ENCODE results near the gene ANKRD24. TPM values are rescaled to one million over a fixed set of nuclear protein-coding genes. Genes with fewer than 3 reads are reported as not detected.
"Not testable (repeated sequence)": the region's sequence is repeated elsewhere in the genome, so short reads cannot be mapped to it uniquely, and the experiment has no call there.

ANKRD24 gene
- polyA plus RNA-seq: under 1 TPM in 1 of 3 donors, not detected in 2; 0.24 TPM

DNA sequence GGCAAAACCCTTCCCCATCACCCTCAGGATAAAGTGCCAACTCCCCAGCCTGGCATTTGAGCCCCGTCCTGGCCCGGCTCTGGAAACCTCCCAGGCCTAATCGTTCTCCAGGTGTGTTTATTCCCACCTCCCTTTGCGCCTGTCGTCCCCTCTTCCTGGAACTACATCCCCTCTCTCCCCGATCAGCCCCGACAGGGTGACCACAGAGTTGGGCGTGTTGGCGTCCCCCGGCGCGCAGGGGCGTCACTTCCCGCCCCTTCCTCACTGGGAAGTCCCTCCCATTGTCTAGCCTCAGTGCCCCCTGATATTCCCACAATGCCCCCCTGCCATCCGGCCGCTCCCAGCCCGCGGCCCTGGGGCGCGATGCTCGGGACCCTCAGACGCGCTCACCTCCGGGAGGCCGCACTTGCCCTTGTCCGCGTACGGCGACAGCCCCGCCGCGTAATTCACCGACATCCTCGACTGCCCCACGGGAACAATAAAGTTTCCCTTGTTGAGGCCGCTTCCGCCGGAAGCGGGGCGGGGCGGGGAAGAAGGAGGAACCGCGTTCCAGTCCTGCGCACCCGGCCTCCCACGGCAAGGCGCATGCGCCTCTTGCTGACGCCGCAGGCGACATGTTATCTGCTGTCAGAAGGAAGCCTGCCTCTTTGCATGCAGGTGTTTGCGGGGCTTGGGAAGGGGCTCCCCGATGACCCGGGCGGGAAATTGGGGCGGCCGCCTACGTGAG is at the start of gene ANKRD24, which contains the start of gene SIRT6:
TSS of gene ANKRD24 (plus strand) at position 606 of the 727 bp plus-strand sequence. CDS start 3,737 bp downstream, outside the sequence.
TSS of gene SIRT6 (minus strand) at position 480 of the 727 bp plus-strand sequence. CDS start at position 456, 24 bp downstream.
- peaks cover 9 to 12% (median 10%) of the 10 kb centered on the region in 3 donors for H3K27me3 Mint-ChIP-seq (ENCODE audit: low read depth in 3 of 3)
- DNase-seq: peak; percentile 94 to 96 (median 95)
- no peaks in the 10 kb centered on the region for H3K9me3 Mint-ChIP-seq
- peak within 1 kb of the TSS; percentile 95 to 97 (median 96) for H3K4me3 Mint-ChIP-seq
- peak within 1 kb of the TSS; percentile 90 to 97 (median 94) for H3K27ac Mint-ChIP-seq
- H3K4me1 Mint-ChIP-seq: peaks cover 28 to 33% of the 10 kb centered on the region in 2 donors
- H3K36me3 Mint-ChIP-seq: peaks cover 0 to 8% (median 5%) of the 10 kb centered on the region in 3 donors

DNA sequence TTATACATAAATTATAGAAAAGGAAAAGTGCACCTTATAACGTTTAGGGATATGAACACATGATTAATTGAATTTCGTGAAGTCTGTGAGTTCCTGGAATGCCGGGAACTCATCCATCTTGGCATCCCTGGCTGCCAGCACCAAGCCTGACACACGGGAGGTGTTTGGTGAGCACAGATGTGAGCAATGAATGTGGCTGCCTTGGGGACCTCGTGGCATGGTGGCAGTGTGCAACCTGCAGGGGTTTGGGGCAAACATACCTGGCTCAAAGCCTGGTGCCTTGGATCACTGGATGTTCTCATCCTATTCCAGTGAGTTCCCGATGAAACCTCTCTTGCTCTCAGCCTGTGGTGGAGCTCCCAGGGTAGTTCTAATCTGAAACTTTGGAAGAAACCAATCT is 48.1 kb upstream of the ANKRD24 start:
- peaks cover under 1% of the 10 kb centered on the region in 2 donors for H3K4me1 Mint-ChIP-seq
- H3K27ac Mint-ChIP-seq: no peak overlapping the region
- no peaks in the 10 kb centered on the region for H3K36me3 Mint-ChIP-seq
- H3K27me3 Mint-ChIP-seq (ENCODE audit: low read depth in 3 of 3): peaks cover 0 to 3% (median 2%) of the 10 kb centered on the region in 3 donors
- DNase-seq: no peak
- H3K9me3 Mint-ChIP-seq: no peaks in the 10 kb centered on the region
- no peak overlapping the region for H3K4me3 Mint-ChIP-seq

DNA sequence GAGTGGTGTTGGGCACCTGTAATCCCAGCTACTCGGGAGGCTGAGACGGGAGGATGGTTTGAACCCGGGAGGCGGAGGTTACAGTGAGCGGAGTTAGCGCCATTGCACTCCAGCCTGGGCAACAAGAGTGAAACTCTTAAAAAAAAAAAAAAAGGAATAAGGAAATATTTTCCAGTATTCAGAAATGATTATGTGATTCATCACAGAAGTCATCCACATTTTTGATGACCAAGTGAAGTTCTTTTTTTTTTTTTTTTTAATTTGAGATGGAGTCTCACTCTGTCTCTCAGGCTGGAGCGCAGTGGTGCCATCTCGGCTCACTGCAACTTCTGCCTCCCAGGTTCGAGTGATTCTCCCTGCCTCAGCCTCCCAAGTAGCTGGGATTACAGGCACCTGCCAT is 47.1 kb upstream of the ANKRD24 start:
- not testable (repeated sequence) for DNase-seq; H3K27ac Mint-ChIP-seq; H3K27me3 Mint-ChIP-seq (ENCODE audit: low read depth in 3 of 3); H3K36me3 Mint-ChIP-seq; H3K9me3 Mint-ChIP-seq; H3K4me3 Mint-ChIP-seq
- H3K4me1 Mint-ChIP-seq: peaks cover 11% of the 10 kb centered on the region in 2 donors

DNA sequence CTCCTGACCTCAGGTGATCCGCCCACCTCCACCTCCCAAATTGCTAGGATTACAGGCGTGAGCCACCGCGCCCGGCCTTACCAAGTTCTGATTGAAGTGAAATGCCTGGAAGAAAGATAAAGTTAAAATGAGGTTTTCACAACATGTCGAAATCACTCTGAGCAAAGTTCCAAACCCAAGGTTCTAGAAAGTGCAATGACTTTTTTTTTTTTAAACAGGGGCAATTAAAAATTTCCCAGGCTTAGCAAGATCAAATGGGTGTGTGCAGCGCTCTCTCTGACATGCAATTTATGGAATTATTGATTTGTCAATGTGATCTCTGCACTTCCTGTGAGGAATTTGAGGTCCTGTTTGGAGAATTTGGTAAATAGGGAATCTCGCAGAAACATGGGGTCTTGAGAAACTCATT is 45.8 kb upstream of the ANKRD24 start:
- Mint-ChIP-seq H3K27me3 (ENCODE audit: low read depth in 3 of 3) (peaks cover 0 to 3% (median 0%) of the 10 kb centered on the region in 3 donors), H3K27ac (no peak overlapping the region), H3K4me3 (no peak overlapping the region), H3K4me1 (peaks cover 13 to 14% of the 10 kb centered on the region in 2 donors), H3K9me3 (no peaks in the 10 kb centered on the region), H3K36me3 (no peaks in the 10 kb centered on the region)
- no peak for DNase-seq

DNA sequence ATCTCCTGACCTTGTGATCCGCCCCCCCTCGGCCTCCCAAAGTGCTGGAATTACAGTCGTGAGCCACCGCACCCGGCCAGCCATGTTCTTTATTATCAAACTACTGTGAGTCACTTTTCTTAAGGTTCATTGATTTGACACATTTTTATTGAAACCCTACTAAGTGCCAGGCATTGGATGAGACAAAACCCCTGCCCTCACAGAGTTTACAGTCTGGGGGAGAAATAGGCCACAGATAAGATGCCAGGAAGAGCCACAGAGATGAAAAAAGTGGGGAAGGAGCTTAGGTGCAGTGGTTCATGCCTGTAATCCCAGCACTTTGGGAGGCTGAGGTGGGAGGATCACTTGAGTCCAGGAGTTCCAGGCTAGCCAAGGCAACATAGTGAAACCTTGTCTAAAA is 44.0 kb upstream of the ANKRD24 start:
- Mint-ChIP-seq H3K36me3 (no peaks in the 10 kb centered on the region), H3K27me3 (ENCODE audit: low read depth in 3 of 3) (peaks cover 0 to 3% (median 0%) of the 10 kb centered on the region in 3 donors), H3K4me1 (peaks cover 13 to 14% of the 10 kb centered on the region in 2 donors), H3K4me3 (no peak overlapping the region), H3K27ac (no peak overlapping the region), H3K9me3 (no peaks in the 10 kb centered on the region)
- DNase-seq: no peak

DNA sequence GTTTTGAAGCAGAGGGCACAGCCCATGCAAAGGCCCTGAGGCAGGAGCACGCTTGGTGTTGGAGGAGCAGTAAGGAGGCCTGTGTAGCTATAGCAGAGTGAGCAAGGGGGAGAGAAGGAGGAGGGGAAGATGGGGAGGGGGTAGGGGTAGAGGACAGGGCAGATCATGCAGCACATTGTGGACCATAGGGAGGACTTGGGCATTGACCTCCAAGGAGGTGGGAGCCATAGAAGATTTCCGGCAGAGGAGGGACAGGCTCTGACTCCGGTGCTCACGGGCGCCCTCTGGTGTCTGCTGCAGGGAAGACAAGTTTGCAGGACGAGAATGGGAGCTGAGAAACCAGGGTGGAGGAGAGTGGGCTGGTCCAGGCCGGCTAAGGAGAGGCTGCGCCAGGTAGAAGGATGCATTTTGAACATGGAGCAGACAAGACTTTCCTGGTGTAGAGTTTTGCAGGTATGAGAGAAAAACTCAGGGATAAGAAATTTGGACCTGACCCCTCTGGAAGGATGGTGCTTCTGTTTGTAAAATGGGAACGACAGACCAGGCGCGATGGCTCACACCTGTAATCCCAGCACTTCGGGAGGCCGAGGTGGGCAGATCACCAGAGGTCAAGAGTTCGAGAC is 42.8 kb upstream of the ANKRD24 start:
- Mint-ChIP-seq H3K27ac (peak overlapping the region in 5 of 6 donors; percentile 3 to 88 (median 31)), H3K4me1 (peaks cover 13 to 14% of the 10 kb centered on the region in 2 donors), H3K9me3 (no peaks in the 10 kb centered on the region), H3K27me3 (ENCODE audit: low read depth in 3 of 3) (peaks cover 0 to 8% (median 3%) of the 10 kb centered on the region in 3 donors), H3K4me3 (peak overlapping the region in 4 of 5 donors; percentile 11 to 65 (median 48)), H3K36me3 (no peaks in the 10 kb centered on the region)
- DNase-seq: peak; percentile 77 to 81 (median 80)

DNA sequence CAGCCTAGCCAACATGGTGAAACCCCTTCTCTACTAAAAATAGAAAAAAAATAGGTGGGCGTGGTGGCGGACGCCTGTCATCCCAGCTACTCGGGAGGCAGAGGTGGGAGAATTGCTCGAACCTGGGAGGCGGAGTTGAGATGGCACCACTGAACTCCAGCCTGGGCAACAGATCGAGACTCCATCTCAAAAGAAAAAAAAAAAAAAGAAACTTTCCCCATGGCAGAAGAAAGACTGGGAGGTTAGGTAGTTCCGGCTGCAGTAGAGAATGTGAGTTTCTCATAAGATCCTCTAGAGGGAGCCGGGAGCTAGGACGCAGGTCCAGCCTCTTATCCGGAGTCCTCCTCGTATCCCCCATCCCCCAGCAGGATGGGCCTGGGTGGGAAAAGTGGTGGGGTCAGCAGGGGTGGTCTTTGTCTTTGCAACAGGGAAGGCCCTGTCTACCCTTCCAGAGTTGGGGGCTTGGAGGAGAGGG is 42.2 kb upstream of the ANKRD24 start:
- no peaks in the 10 kb centered on the region for H3K36me3 Mint-ChIP-seq
- peak overlapping the region in 2 of 5 donors; percentile 31 to 65 for H3K4me3 Mint-ChIP-seq
- peak overlapping the region in 1 of 6 donors; percentile 71 for H3K27ac Mint-ChIP-seq
- DNase-seq: peak in 2 of 3 donors; percentile 28 to 29
- peaks cover 0 to 4% (median 3%) of the 10 kb centered on the region in 3 donors for H3K27me3 Mint-ChIP-seq (ENCODE audit: low read depth in 3 of 3)
- H3K4me1 Mint-ChIP-seq: peaks cover 13 to 14% of the 10 kb centered on the region in 2 donors
- no peaks in the 10 kb centered on the region for H3K9me3 Mint-ChIP-seq

GRCh38 chr19:4142916-4143315 is 39.6 kb upstream of the ANKRD24 start:
- H3K4me3 Mint-ChIP-seq; H3K27ac Mint-ChIP-seq; H3K36me3 Mint-ChIP-seq; DNase-seq; H3K27me3 Mint-ChIP-seq (ENCODE audit: low read depth in 3 of 3); H3K9me3 Mint-ChIP-seq: not testable (repeated sequence)
- H3K4me1 Mint-ChIP-seq: peaks cover 13 to 14% of the 10 kb centered on the region in 2 donors

DNA sequence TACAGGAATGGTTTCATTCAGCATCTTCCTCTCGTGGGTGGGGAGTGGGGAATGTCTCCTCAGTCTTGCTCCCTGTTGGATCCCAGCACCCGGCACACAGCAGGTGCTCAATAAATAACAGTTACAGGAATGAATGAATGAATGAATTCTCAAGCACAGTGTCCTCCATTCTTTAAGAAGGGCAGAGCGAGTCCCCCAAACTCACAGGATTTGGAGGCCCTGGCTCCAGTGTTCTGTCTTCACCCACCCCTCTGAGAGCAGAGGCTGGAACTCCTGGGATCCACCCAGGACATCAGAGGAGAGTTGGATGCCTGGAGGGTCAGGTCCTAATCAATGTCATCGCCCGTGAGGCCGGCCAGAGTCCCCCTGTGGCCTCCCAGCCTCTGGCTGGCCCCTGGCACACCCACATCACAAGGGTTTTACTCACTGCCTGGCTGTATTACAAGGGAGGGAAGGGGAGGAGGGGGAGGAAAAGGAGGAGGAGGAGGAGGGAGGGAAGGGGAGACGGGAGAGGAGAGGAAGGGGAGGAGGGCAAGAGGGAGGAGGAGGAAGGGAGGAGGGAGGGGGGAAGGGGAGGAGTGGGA is 37.7 kb upstream of the ANKRD24 start:
- Mint-ChIP-seq H3K4me1 (peaks cover 8 to 9% of the 10 kb centered on the region in 2 donors), H3K9me3 (no peaks in the 10 kb centered on the region), H3K4me3 (no peak overlapping the region), H3K36me3 (no peaks in the 10 kb centered on the region), H3K27ac (no peak overlapping the region), H3K27me3 (ENCODE audit: low read depth in 3 of 3) (peaks cover 3 to 8% (median 3%) of the 10 kb centered on the region in 3 donors)
- DNase-seq: no peak

DNA sequence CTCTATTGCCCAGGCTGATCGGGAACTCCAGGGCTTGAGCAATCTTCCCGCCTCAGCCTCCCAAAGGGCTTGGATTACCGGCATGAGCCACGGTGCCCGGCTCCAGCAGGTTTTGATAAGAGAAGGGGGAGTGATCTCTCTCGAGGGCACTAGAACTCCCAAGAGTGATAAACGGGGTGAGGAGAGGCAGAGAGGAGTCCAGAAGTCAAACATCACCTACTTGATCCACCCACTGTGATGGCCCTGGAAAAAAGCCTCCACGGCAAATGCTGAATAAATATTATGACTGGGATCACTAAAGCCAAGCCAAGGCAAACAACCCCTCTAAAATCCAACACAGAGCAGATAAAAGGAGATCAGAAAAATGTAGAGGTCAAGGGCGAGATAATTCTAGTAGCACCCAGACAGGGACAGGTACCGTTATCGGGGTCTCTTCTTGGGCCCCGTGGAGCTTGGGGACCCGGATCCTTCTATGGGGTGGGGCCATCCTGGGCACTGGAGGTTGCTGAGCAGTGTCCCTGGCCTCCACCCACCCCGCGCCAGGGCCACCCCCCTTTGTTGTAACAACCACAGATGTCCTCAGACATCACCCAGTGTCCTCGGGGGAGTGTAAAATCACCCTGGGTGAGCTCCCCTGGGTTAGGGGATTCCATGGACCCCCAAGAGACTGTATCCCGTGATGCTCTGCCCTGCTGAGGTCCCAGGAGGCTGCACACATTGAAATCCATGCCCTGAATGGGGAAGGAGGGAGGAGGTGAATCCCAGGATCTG is 32.8 kb upstream of the ANKRD24 start:
- Mint-ChIP-seq H3K4me3 (no peak overlapping the region), H3K4me1 (peaks cover 4 to 10% of the 10 kb centered on the region in 2 donors), H3K36me3 (no peaks in the 10 kb centered on the region)

DNA sequence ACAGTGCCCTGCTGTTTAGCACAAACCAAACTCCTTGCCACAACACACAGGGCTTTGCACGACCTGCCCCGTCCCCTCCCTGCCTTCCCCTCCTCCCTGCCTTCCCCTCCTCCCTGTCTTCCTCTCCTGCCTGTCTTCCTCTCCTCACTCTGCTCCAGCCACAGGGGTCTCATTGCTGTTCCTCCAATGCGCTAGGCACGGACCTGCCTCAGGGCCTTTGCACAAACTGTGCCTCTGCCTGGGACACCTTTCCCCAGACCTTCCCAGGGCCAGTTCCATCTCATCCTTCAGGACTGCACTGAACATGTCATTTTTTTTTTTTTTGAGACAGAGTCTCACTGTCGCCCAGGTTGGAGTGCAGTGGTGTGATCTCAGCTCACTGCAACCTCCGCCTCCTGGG is 30.9 kb upstream of the ANKRD24 start:
- Mint-ChIP-seq H3K27ac (no peak overlapping the region), H3K4me1 (peaks cover 4 to 10% of the 10 kb centered on the region in 2 donors), H3K27me3 (ENCODE audit: low read depth in 3 of 3) (peaks cover 1 to 3% (median 2%) of the 10 kb centered on the region in 3 donors), H3K4me3 (no peak overlapping the region), H3K9me3 (no peaks in the 10 kb centered on the region), H3K36me3 (no peaks in the 10 kb centered on the region)
- DNase-seq: no peak

More for the DNA sequence above, 32.8 kb upstream of the ANKRD24 start:
- Mint-ChIP-seq H3K27ac (no peak overlapping the region), H3K27me3 (ENCODE audit: low read depth in 3 of 3) (peaks cover 3% of the 10 kb centered on the region in 3 donors), H3K9me3 (no peaks in the 10 kb centered on the region)
- no peak for DNase-seq

DNA sequence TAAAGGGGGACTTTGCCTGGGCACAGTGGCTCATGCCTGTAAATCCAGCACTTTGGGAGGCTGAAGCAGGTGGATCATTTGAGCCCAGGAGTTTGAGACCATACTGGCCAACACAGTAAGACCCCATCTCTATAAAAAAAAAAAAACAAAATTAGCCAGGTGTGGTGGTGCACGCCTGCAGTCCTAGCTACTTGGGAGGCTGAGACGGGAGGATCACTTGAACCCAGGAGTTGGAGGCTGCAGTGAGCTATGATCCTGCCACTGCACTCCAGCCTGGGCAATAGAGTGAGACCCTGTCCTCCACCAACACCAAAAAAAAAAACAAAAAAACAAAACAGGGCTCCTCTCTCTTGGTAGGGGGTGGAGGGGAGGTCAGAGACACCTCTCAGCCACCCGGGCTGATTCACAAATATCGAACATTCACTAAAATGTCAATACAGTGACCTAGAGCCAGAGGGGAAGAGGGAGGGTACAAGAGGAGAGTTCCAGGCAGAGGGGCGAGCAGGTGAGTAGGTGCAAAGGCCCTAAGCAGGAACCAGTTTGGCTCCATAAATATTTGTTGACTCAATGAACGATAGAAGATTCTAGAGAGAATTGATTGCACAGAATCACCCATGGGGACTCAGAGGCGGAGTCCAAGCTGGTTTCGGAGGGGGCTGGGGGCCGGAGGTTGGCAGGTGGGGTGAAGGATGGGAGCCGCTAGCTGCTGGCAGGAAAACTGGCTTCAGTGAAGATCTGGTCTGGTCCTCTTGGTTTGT is 30.1 kb upstream of the ANKRD24 start:
- no peak for DNase-seq
- no peak overlapping the region for H3K4me3 Mint-ChIP-seq
- no peak overlapping the region for H3K27ac Mint-ChIP-seq
- peaks cover 4 to 10% of the 10 kb centered on the region in 2 donors for H3K4me1 Mint-ChIP-seq
- peaks cover 1 to 3% (median 2%) of the 10 kb centered on the region in 3 donors for H3K27me3 Mint-ChIP-seq (ENCODE audit: low read depth in 3 of 3)
- H3K9me3 Mint-ChIP-seq: no peaks in the 10 kb centered on the region
- no peaks in the 10 kb centered on the region for H3K36me3 Mint-ChIP-seq
